HG02938 (cell line): Measurements from ENCODE around the gene SERPINA5.
"Not testable (repeated sequence)": the region's sequence is repeated elsewhere in the genome, so short reads cannot be mapped to it uniquely, and the experiment has no call there.

Experiments used
- ATAC-seq: cut with Tn5 transposase; IDR thresholded peaks from one replicate; pipeline ENCODE4 v1.9.1; 2021; ENCODE audit warnings: mild to moderate bottlenecking, moderate library complexity; ENCODE audit not compliant: unreplicated experiment

The SERPINA5 gene

GRCh38 chr14:94621358-94622134 lies 40.3 kb downstream of the SERPINA5 start:
- no peak for ATAC-seq

GRCh38 chr14:94622653-94623421 lies 41.6 kb downstream of the SERPINA5 start:
- no peak for ATAC-seq

GRCh38 chr14:94623422-94623809 lies 42.2 kb downstream of the SERPINA5 start:
- no peak for ATAC-seq

GRCh38 chr14:94623856-94624499 lies 42.8 kb downstream of the SERPINA5 start:
- ATAC-seq = no peak

- no peak for ATAC-seq
These were observed 43.5 kb downstream of the SERPINA5 start for GRCh38 chr14:94624537-94625352.

- ATAC-seq = no peak
These were observed 44.1 kb downstream of the SERPINA5 start for GRCh38 chr14:94625353-94625635.

GRCh38 chr14:94628578-94628977 lies 47.4 kb downstream of the SERPINA5 start:
- no peak for ATAC-seq

GRCh38 chr14:94630396-94630795 lies 49.2 kb downstream of the SERPINA5 start:
- ATAC-seq = no peak

GRCh38 chr14:94631050-94631449 lies 49.8 kb downstream of the SERPINA5 start:
- ATAC-seq = no peak

GRCh38 chr14:94631536-94632304 lies 50.5 kb downstream of the SERPINA5 start:
- no peak for ATAC-seq

- ATAC-seq = no peak
These were observed 51.0 kb downstream of the SERPINA5 start for GRCh38 chr14:94632305-94632590.

- no peak for ATAC-seq
These were observed 51.9 kb downstream of the SERPINA5 start for GRCh38 chr14:94633121-94633520.

GRCh38 chr14:94635154-94635553 lies 53.9 kb downstream of the SERPINA5 start:
- no peak for ATAC-seq

GRCh38 chr14:94636744-94637412 lies 55.7 kb downstream of the SERPINA5 start:
- ATAC-seq = no peak

- not testable (repeated sequence) for ATAC-seq
These were observed 56.6 kb downstream of the SERPINA5 start for GRCh38 chr14:94637814-94638213.

- no peak for ATAC-seq
These were observed 57.1 kb downstream of the SERPINA5 start for GRCh38 chr14:94638339-94638738.

GRCh38 chr14:94638961-94639817 lies 58.0 kb downstream of the SERPINA5 start:
- no peak for ATAC-seq

GRCh38 chr14:94640721-94641631 lies 59.8 kb downstream of the SERPINA5 start:
- ATAC-seq = no peak
